NCI-H146 treated with DMSO at 0.1 percent for 48 hours (cell line): Measurements from ENCODE around the gene FCHO1.

Experiments
- DNase-seq: peaks from one replicate; lab custom pipeline; 2025; ENCODE audit not compliant: unreplicated experiment; lab: John Stamatoyannopoulos, UW

FCHO1 gene

GRCh38 chr19:17727843-17728242, 23.4 kb upstream of the FCHO1 start:
- DNase-seq = no peak

- no peak for DNase-seq
These were observed 18.1 kb upstream of the FCHO1 start for GRCh38 chr19:17733127-17733526.

- DNase-seq = no peak
These were observed 17.1 kb upstream of the FCHO1 start for GRCh38 chr19:17734146-17734545.

- DNase-seq = no peak
These were observed 15.9 kb upstream of the FCHO1 start for GRCh38 chr19:17735410-17735809.

DNA sequence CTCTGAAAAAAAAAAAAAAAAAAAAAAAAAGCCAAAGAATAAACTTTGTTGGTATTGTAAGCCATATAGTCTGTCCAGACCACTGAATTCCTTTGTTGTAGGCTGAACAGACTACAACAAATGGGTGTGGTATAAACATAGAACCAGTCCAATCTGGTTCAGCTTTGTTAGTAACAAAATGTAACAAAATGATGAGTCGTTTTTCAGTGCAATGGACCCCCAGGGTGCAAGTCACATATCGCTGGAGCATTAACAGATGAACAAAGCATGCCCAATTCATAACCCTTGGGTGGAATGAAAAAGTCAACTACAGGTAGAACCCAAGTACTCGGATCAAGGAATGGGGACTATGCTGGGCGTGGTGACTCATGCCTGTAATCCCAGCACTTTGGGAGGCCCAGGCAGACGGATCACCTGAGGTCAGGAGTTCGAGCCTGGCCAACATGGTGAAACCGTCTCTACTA, 13.6 kb upstream of the FCHO1 start:
- DNase-seq = no peak

DNA sequence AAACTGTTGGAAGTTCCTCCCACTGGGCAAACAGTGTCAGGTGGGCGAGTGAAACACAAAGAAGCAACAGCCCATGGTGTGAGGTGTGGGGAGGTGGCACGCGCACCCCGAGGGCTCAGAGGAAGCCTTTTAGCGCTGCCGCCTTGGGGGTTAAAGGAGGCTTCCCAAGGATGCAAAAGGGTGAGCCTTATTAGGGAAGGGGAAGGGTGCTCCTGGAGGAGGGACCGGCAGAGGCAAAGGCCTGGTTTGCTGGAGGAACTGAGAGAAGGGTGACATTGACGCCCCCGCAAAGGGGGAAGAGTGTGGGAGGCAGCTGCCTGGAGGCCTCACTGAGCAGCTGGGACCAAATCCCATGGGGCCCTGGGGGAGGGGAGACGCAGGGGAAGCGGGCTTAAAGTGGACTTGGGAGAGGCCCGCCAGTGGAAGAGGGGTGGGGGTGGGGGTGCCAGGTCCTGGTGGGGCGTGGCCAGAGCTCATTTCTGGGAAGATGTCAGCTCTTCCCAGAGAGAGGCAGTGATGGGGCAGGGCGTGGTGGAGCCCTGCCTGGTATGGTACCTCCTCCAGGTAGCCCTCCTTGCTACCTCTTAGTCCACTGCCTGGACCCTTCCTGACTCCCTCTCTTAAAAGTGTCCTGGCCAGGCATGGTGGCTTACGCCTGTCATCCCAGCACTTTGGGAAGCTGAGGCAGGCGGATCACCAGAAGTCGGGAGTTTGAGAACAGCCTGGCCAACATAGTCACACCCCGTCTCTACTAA, 12.0 kb upstream of the FCHO1 start:
- DNase-seq = no peak

DNA sequence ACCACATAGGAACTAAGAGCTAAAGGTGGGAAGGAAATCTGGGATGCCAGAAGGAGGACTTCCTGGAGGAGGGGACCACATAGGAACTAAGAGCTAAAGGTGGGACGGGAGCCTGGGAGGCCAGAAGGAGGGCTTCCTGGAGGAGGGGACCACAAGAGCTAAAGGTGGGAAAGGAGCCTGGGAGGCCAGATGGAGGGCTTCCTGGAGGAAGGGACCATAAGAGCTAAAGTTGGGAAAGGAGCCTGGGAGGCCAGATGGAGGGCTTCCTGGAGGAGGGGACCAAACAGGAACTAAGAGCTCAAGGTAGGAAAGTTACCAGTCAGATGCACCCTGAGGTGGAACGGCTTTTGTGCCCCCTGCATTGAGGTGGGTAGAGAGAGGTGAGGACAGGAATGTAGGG, 9.8 kb upstream of the FCHO1 start:
- no peak for DNase-seq

DNA sequence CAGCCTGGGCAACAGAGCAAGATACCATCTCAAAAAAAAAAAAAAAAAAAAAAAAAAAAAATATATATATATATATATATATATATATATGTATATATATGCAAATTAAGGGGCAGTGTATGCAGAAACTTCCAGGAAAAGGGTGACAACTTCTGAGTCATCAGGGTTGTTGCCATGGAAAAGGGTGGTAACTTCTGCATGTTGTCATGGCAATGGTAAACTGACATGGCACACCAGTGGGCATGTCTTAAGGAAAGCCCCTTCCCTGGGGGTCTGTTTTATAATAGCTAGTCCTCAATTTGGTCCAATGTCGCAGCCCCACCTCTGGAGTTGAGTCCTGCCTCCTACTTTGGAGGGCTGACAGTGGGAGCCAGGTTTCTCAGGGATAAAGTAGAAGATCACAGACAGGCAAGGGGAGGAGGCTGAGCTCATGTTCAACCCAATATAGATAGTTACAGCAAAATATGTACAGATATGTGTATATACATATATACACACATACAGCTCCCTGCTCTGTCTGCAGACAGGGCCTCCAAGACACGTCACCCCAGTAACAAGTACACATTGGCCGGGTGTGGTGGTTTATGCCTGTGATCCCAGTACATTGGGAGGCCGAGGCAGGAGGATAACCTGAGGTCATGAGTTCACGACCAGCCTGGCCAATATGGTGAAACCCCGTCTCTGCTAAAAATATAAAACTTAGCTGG, 7.2 kb upstream of the FCHO1 start:
- DNase-seq = no peak

- DNase-seq = peak; percentile 88
These were observed 3.8 kb upstream of the FCHO1 start for GRCh38 chr19:17747205-17748098.

DNA sequence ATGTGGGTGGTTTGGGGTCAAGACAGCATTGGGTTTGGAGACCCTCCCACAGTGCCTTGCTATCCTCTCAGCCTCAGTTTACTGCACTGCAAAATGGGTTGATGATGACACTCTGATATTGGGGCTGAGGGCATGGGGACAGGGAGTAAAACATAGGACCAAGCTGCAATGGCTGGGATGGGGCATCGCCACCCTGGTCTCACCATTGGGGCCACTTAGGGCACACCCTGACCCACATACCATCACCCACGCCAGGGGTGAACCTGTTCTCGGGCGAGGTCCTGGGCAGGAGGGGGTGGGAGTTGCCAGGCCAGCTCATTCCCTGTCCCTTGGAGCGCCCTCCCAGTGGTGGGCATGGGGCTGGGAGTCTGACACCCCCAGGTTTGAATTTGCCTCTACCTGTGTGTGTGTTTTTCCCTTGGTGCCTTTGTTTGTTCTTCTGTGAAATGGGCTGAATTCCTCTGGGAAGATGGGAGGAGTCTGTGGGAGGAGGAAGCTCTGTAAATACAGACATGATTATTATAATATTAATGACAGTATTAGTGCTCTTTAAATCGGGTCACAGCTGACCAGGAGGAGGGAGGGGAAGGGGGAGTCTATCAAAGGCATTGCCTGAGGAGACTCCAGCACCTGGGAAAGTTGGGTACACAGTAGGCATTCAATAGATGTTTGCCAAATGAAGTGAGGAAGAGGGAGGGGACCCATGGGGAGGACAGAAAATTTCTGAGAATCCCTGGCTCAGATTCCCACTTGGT, 2.2 kb upstream of the FCHO1 start:
- DNase-seq = no peak

GRCh38 chr19:17749912-17750317, 1.4 kb upstream of the FCHO1 start:
- no peak for DNase-seq

- no peak for DNase-seq
These were observed 616 bp downstream of the FCHO1 start for GRCh38 chr19:17751912-17752273.

DNA sequence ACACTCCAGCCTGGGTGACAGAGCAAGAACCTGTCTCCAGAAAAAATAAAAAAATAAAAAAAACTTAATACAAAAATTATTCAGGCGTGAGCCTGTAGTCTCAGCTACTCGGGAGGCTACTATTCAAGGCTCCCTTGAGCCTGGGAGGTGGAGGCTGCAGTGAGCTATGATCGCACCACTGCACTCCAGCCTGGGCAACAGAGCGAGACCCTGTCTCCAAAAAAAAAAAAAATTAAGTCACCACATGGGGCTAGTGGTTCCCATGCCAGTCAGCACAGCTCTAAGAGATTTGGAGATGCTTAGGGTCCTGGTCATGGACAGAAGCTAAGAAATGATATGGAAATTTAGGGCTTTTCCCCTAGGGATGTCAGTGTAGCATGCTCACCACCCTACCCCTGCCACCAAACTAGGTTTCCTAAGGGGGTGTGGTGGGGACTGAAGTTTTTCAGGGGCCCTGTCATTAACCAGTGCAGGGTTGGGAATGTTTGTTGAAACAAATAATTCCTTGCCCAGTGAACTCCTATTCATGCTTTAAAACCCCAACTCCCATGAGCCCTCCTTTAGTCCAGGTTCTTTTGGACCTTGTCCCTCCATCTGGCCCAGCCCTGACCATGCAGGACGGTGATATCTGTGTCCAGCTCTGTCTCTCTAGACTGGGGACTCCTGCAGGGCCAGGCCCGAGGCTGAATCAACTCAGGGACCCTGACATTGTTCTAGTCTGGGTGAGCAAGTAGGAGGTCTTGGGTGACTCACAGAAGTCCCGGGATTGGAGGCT, 1.8 kb downstream of the FCHO1 start:
- no peak for DNase-seq

DNA sequence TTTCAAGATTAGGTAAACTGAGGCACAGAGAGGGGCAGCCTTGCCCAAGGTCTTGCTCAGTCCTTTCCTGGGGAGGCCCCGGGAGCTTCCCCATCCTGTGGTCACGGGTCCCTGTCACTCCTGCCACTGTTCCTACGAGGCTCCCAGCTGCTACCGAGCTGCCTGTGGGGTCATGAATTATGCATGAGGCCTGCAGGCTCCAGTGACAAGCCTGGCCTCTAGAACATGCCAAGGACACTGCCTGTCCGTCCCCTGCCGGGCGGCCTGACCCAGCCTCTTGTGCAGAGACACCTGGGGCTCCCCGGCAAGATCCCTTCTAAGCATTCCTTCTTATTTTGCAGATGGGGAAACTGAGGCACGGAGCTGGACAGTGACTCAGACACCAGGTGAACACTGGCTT, 2.7 kb downstream of the FCHO1 start:
- peak; percentile 10 for DNase-seq

- no peak for DNase-seq
These were observed 3.6 kb downstream of the FCHO1 start for GRCh38 chr19:17754634-17755442.

DNA sequence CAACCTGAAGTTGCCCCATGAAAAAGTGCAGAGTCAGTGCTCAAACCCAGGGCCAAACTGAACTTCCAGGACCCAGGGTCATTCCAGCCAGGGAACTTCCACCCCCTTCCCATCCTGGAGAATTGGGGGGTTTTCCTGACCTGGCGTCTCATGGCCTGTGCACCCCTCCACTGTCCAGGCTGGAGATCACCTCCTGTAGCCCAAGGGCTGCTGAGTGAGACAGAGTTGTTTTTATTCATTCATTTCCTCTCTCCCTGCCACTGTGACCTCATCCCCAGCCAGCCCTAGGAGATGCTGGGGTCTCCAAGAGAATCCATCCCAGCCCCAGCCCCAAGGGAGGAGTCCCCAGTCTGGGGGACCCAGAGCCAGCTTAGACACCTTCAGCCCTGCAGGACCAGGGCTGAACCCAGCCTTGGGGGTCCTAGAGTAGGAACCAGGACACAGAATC, 4.2 kb downstream of the FCHO1 start:
- no peak for DNase-seq

DNA sequence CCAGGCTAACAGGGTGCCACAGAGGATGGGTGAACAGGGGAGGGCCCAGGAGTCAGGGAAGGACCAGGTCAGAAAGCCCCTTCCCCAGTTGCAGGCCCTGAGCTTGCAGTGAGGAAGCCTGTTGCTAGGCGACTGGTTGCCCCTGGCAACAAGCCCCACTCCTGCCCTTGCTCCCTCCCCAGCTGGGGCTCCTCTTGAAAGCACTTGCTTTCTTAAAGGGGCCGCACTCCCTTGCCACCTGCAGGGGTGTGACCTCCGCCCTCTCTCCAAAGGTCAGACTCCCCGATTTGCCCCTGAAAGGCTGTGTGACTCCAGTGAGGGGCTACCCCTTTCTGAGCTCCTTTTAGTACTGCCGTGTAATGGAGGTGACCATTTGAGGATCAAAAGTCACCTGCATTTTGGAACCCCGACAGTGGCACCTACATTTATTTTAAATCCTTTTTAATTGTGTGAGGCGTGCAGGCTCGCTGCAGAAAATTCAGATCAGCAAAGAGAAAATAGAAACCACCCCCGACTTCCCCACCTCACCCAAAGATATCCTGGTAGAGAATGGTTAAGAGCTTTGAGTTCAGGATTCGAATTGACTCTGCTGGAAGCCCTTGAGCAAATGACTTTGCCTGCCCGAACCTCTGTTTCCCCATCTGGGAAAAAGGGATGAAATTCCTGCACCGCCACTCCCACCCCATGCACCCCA, 4.8 kb downstream of the FCHO1 start:
- no peak for DNase-seq

GRCh38 chr19:17757125-17757524, 5.8 kb downstream of the FCHO1 start:
- no peak for DNase-seq

DNA sequence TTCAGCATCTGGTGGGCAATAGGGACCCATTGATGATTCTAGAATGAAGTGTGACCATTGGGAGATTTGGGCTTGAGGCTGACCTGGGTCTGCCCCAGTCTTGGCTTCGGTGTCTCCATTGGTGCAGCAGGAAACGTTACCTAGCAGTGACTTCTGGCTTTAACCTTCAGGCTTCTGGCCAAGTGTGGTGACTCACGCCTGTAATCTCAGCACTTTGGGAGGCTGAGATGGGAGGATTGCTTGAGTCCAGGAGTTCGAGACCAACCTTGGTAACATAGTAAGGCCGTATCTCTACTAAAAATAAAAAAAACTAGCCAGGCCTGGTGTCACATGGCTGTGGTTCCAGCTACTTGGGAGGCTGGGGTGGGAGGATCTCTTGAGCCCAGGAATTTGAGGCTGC, 7.2 kb downstream of the FCHO1 start:
- DNase-seq = no peak
